ENCODE results near the gene FPGT. TPM values are rescaled to one million over a fixed set of nuclear protein-coding genes. Genes with fewer than 3 reads are reported as not detected.
"Not testable (repeated sequence)": the region's sequence is repeated elsewhere in the genome, so short reads cannot be mapped to it uniquely, and the experiment has no call there.

Gene FPGT
- total RNA-seq, 2 experiments from 2014 or later = 8.5 to 10.0 TPM

GRCh38 chr1:74235153-74235552 lies 37.1 kb downstream of the FPGT start, which contains the start of gene TNNI3K:
TNNI3K (plus strand) TSS chr1:74235387; CDS start chr1:74235452, 65 bp downstream.
- DNase-seq = no peak
- H3K4me1 Mint-ChIP-seq = no peaks in the 10 kb centered on the region
- CTCF ChIA-PET = no interaction called here
- no peak within 1 kb of the TSS for H3K27ac Mint-ChIP-seq
- H3K27me3 Mint-ChIP-seq = no peaks in the 10 kb centered on the region
- no peaks in the 10 kb centered on the region for H3K36me3 Mint-ChIP-seq
- H3K4me3 Mint-ChIP-seq = no peak within 1 kb of the TSS
- ATAC-seq = no peak
- no peaks in the 10 kb centered on the region for H3K9me3 Mint-ChIP-seq (ENCODE audit: low read depth)

DNA sequence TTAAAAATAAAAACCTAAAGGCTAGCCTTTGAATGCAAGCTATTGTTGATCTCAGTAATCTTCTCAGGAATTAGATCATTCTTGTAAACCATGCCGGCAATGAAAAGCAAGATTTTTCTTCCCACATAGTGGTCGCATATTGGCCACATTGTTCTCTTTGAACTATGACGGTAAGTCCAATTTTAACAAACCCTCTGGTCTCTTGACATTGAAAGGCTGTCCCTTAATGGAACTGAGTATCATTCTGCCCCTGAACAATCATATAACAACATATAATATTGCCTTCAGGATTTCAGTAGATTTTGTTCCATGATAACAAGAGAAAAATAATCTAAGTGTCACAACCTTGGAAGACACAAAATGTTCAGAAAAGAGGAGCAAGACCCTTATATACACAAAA lies 38.4 kb downstream of the FPGT start:
- H3K27me3 Mint-ChIP-seq = no peaks in the 10 kb centered on the region

DNA sequence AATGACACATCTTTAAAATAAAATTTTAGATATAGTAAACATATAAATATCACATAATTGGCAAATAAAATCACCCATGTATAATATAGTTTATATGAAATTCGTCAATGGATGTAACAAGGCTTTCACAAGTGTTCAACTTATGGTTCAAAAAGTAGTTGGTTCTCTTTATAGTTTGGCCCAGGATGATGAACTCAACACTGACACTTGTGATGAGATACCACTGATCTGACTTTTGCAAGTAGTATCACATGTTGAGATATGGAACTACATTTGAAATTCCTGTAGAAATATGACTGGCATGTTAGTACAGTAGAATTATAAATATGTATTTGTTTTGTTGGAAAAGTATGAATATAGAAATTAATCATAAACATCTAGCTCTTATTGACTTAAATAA lies 39.0 kb downstream of the FPGT start:
- CTCF ChIA-PET = no interaction called here
- Mint-ChIP-seq H3K27ac (no peak overlapping the region), H3K4me3 (no peak overlapping the region), H3K9me3 (ENCODE audit: low read depth) (no peaks in the 10 kb centered on the region), H3K36me3 (no peaks in the 10 kb centered on the region), H3K27me3 (no peaks in the 10 kb centered on the region), H3K4me1 (no peaks in the 10 kb centered on the region)
- ATAC-seq = no peak
- no peak for DNase-seq

More for the DNA sequence above, 38.4 kb downstream of the FPGT start:
- Mint-ChIP-seq H3K4me3 (no peak overlapping the region), H3K27ac (no peak overlapping the region), H3K4me1 (no peaks in the 10 kb centered on the region), H3K36me3 (no peaks in the 10 kb centered on the region), H3K9me3 (ENCODE audit: low read depth) (no peaks in the 10 kb centered on the region)
- DNase-seq (no peak), ATAC-seq (no peak)
- CTCF ChIA-PET = no interaction called here

GRCh38 chr1:74237787-74238186 lies 39.7 kb downstream of the FPGT start:
- Mint-ChIP-seq H3K27me3 (no peaks in the 10 kb centered on the region), H3K9me3 (ENCODE audit: low read depth) (no peaks in the 10 kb centered on the region), H3K27ac (no peak overlapping the region), H3K36me3 (no peaks in the 10 kb centered on the region), H3K4me1 (no peaks in the 10 kb centered on the region), H3K4me3 (no peak overlapping the region)
- CTCF ChIA-PET = no interaction called here
- ATAC-seq (no peak), DNase-seq (no peak)

DNA sequence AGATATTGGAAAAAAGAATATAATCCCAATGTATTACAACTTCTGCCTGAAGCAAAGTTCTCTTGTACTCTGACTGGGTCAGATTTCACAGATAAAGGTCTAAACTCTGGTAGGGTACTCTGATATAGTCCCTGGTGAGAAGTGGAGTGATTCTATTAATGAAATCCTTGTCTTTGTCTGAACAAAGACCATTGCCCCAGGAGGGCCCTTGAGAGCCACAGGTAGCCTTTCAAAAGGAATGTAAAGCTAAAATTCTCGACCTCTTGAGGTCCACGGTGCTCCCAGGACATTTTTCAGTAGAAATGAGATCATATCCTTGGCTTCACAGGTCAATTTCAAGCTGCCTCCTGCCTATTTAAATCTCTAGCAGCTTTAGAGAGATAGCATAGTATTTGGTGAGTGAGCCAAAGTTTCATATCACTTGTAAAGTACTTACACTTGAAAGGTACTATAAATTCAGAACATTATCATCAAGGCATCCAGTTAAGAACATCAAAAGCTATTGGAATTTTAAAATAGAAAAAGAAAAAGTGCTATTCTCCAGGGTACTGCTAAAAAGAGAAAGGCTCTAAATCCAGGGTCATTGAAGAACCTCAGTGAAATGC lies 47.2 kb downstream of the FPGT start:
- no peaks in the 10 kb centered on the region for H3K9me3 Mint-ChIP-seq (ENCODE audit: low read depth)
- CTCF ChIA-PET = no interaction called here
- no peaks in the 10 kb centered on the region for H3K27me3 Mint-ChIP-seq
- H3K4me3 Mint-ChIP-seq = no peak overlapping the region
- DNase-seq = no peak
- no peak for ATAC-seq
- no peaks in the 10 kb centered on the region for H3K36me3 Mint-ChIP-seq
- H3K27ac Mint-ChIP-seq = no peak overlapping the region
- H3K4me1 Mint-ChIP-seq = no peaks in the 10 kb centered on the region

GRCh38 chr1:74246315-74246714 lies 48.3 kb downstream of the FPGT start:
- ATAC-seq = no peak
- Mint-ChIP-seq H3K27me3 (no peaks in the 10 kb centered on the region), H3K4me1 (no peaks in the 10 kb centered on the region), H3K36me3 (no peaks in the 10 kb centered on the region), H3K9me3 (ENCODE audit: low read depth) (no peaks in the 10 kb centered on the region), H3K4me3 (no peak overlapping the region), H3K27ac (no peak overlapping the region)
- no peak for DNase-seq
- CTCF ChIA-PET = no interaction called here

DNA sequence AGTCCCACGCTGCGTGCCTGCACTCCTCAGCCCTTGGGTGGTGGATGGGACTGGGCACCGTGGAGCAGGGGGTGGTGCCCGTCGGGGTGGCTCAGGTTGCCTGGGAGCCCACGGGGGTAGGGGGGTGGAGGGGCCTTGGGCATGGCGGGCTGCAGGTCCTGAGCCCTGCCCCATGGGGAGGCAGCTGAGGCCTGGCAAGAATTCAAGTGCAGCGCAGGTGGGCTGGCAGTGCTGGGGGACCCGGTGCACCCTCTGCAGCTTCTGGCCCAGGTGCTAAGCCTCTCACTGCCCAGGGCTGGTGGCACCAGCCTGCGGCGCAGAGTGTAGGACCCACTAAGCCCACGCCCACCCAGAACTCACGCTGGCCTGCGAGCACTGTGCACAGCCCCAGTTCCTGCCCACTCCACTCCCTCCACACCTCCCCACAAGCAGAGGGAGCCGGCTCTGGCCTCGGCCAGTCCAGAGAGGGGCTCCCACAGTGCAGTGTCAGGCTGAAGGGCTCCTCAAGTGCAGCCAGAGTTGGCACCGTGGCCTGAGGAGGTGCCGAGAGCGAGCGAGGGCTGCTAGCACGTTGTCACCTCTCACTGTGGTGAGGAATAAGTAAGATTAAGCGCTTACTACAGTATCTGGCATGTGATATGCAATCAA lies 50.0 kb downstream of the FPGT start:
- Mint-ChIP-seq H3K9me3 (ENCODE audit: low read depth) (no peaks in the 10 kb centered on the region), H3K27ac (no peak overlapping the region), H3K36me3 (no peaks in the 10 kb centered on the region), H3K4me1 (no peaks in the 10 kb centered on the region), H3K27me3 (no peaks in the 10 kb centered on the region), H3K4me3 (no peak overlapping the region)
- DNase-seq (no peak), ATAC-seq (no peak)
- CTCF ChIA-PET = no interaction called here

DNA sequence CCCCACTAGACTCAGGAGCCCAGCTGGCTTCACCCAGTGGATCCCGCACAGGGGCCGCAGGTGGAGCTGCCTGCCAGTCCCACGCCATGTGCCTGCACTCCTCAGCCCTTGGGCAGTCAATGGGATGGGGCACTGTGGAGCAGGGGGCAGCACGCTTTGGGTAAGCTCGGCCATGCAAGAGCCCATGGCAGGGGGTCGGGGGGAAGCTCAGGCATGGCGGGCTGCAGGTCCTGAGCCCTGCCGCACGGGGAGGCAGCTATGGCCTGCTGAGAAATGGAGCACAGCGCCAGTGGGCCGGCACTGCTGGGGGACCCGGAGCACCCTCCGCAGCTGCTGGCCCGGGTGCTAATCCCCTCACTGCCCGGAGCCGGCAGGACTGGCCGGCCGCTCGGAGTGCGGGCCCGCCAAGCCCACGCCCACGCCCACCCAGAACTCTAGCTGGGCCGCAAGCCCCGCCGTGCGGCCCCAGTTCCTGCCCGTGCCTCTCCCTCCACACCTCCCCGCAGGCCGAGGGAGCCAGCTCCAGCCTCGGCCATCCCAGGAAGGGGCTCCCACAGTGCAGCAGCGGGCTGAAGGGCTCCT lies 55.3 kb downstream of the FPGT start:
- CTCF ChIA-PET, H3K36me3 Mint-ChIP-seq, H3K27ac Mint-ChIP-seq: not testable (repeated sequence)

More for the DNA sequence above, 55.3 kb downstream of the FPGT start:
- not testable (repeated sequence) for H3K9me3 Mint-ChIP-seq (ENCODE audit: low read depth); H3K4me3 Mint-ChIP-seq; H3K27me3 Mint-ChIP-seq; ATAC-seq; H3K4me1 Mint-ChIP-seq; DNase-seq

Other genes with a start within 250 kb of the FPGT start
- gene LRRIQ3, start 66 bp upstream of the FPGT start, total RNA-seq = 1 to 10 TPM; 1.4 to 1.6 TPM
- gene TNNI3K, start 37.1 kb downstream of the FPGT start, total RNA-seq = not detected